ENCODE results near the gene SFMBT1. TPM values are rescaled to one million over a fixed set of nuclear protein-coding genes. Genes with fewer than 3 reads are reported as not detected.
"Not testable (repeated sequence)": the region's sequence is repeated elsewhere in the genome, so short reads cannot be mapped to it uniquely, and the experiment has no call there.

Gene SFMBT1
- total RNA-seq, 1 experiment from 2014 or later: 14.8 TPM

- no peak for TF ChIP-seq YY1 (IDR thresholded peaks at IDR 0.05; ENCODE audit: extremely low read depth, insufficient replicate concordance, low read depth, low read length)
- TF ChIP-seq, protein P1, sequence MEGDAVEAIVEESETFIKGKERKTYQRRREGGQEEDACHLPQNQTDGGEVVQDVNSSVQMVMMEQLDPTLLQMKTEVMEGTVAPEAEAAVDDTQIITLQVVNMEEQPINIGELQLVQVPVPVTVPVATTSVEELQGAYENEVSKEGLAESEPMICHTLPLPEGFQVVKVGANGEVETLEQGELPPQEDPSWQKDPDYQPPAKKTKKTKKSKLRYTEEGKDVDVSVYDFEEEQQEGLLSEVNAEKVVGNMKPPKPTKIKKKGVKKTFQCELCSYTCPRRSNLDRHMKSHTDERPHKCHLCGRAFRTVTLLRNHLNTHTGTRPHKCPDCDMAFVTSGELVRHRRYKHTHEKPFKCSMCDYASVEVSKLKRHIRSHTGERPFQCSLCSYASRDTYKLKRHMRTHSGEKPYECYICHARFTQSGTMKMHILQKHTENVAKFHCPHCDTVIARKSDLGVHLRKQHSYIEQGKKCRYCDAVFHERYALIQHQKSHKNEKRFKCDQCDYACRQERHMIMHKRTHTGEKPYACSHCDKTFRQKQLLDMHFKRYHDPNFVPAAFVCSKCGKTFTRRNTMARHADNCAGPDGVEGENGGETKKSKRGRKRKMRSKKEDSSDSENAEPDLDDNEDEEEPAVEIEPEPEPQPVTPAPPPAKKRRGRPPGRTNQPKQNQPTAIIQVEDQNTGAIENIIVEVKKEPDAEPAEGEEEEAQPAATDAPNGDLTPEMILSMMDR (IDR thresholded peaks at IDR 0.05 in 2 of 3, conservative IDR thresholded peaks at IDR 0.05 in 1 of 3; ENCODE audit: borderline replicate concordance in 1 of 3, insufficient read depth in 1 of 3, low read depth in 2 of 3, low read length in 2 of 3): peak in 2 of 3 experiments; percentile 54 to 61; a peak in 4 of 6 replicates
- TF ChIP-seq RAD21 (IDR thresholded peaks at IDR 0.05; ENCODE audit: low read depth): peak; percentile 30
- ChIA-PET POLR2A (no interaction called here), CTCF (no interaction called here), RAD21 (ENCODE audit: low non-redundant PET in 1 of 2, low total read pairs in 2 of 2, uncharacterized antibody in 2 of 2, unreplicated experiment in 2 of 2) (interaction anchor here in 1 of 2 experiments (0.5 kb wide), 1 partner anchor 11 kb away, joined by 5 read pairs; the partner anchor contains the start of gene SFMBT1)
- Histone ChIP-seq H3K79me2 (ENCODE audit: insufficient read depth, low read length) (no peaks in the 10 kb centered on the region), H3K36me3 (ENCODE audit: control insufficient read depth in 1 of 2, insufficient read depth in 2 of 2, low read length in 2 of 2) (no peaks in the 10 kb centered on the region), H3K27me3 (ENCODE audit: insufficient read depth, low read length) (no peaks in the 10 kb centered on the region), H3K4me3 (replicated peaks in 1 of 2; ENCODE audit: low read depth in 1 of 2, low read length in 2 of 2) (no peak overlapping the region), H3K4me1 (ENCODE audit: control insufficient read depth in 1 of 2, insufficient read depth in 2 of 2, low read length in 2 of 2) (no peaks in the 10 kb centered on the region), H2AFZ (ENCODE audit: low read depth, low read length, poor library complexity, severe bottlenecking) (peak overlapping the region; percentile 68), H3K9me3 (ENCODE audit: control insufficient read depth in 1 of 2, insufficient read depth in 1 of 2, low read depth in 1 of 2, low read length in 2 of 2) (no peaks in the 10 kb centered on the region), H4K20me1 (ENCODE audit: insufficient read depth) (no peaks in the 10 kb centered on the region), H3K4me2 (ENCODE audit: low read length) (no peak overlapping the region), H3K9ac (ENCODE audit: low read length) (no peak overlapping the region), H3K9me2 (ENCODE audit: insufficient read depth) (no peaks in the 10 kb centered on the region), H3K27ac (ENCODE audit: low read depth, low read length) (no peak overlapping the region)
- no TSS peak for BruUV-seq (replicated peaks)
- ATAC-seq: peak; percentile 98
- intact Hi-C loops (cut with micrococcal nuclease): loop anchor here (1.0 to 5.0 kb wide), 2 partner anchors 205 to 314 kb away; no protein-coding TSS in a partner anchor
- DNase-seq (ENCODE audit: low read depth, low spot score): no peak
These were observed 10.6 kb upstream of the SFMBT1 start for GRCh38 chr3:53056442-53056841.

GRCh38 chr3:53054233-53054632 lies 8.4 kb upstream of the SFMBT1 start:
- H3K9me3 ChIP-seq (ENCODE audit: control insufficient read depth in 1 of 2, insufficient read depth in 1 of 2, low read depth in 1 of 2, low read length in 2 of 2); POLR2A ChIA-PET; H3K36me3 ChIP-seq (ENCODE audit: control insufficient read depth in 1 of 2, insufficient read depth in 2 of 2, low read length in 2 of 2); H3K4me1 ChIP-seq (ENCODE audit: control insufficient read depth in 1 of 2, insufficient read depth in 2 of 2, low read length in 2 of 2); CTCF ChIA-PET; H3K27ac ChIP-seq (ENCODE audit: low read depth, low read length); BruUV-seq (replicated peaks); H3K27me3 ChIP-seq (ENCODE audit: insufficient read depth, low read length); DNase-seq (ENCODE audit: low read depth, low spot score); H3K4me2 ChIP-seq (ENCODE audit: low read length); H3K9me2 ChIP-seq (ENCODE audit: insufficient read depth); H2AFZ ChIP-seq (ENCODE audit: low read depth, low read length, poor library complexity, severe bottlenecking); H4K20me1 ChIP-seq (ENCODE audit: insufficient read depth); H3K4me3 ChIP-seq (replicated peaks in 1 of 2; ENCODE audit: low read depth in 1 of 2, low read length in 2 of 2); intact Hi-C loops (cut with micrococcal nuclease); H3K79me2 ChIP-seq (ENCODE audit: insufficient read depth, low read length); H3K9ac ChIP-seq (ENCODE audit: low read length); RAD21 ChIA-PET (ENCODE audit: low non-redundant PET in 1 of 2, low total read pairs in 2 of 2, uncharacterized antibody in 2 of 2, unreplicated experiment in 2 of 2); ATAC-seq: not testable (repeated sequence)
